K562 (cell line): Measurements from ENCODE around the gene HMGN2. TPM values are rescaled to one million over a fixed set of nuclear protein-coding genes. Genes with fewer than 3 reads are reported as not detected.
A peak's percentile ranks its signal among the peaks of the same experiment; 100 is the strongest.

Experiments
- MAFK ChIP-seq: IDR thresholded peaks from 2 replicates; pipeline ENCODE4 v1.6.1; 2011; ENCODE audit warnings: low read length, improper control_type of control experiment
- MIER1 ChIP-seq: fragments of 450-650 bp; IDR thresholded peaks from 2 replicates; pipeline ENCODE4 v1.6.1; 2016; ENCODE audit warnings: antibody characterized with exemption, mild to moderate bottlenecking, low read depth
- NFXL1 ChIP-seq: fragments of 450-650 bp; formaldehyde crosslinking; IDR thresholded peaks from 2 replicates; pipeline ENCODE4 v1.4.0; 2021; ENCODE audit warnings: mild to moderate bottlenecking
- PHF8 ChIP-seq: fragments of 200-600 bp; sonication (generic); IDR thresholded peaks from 2 replicates; pipeline ENCODE4 v1.6.1; 2012; ENCODE audit warnings: mixed run types, mild to moderate bottlenecking, inconsistent platforms, low read length, moderate library complexity, borderline replicate concordance
- RERE ChIP-seq: sonication (generic); formaldehyde crosslinking; IDR thresholded peaks from 2 replicates; pipeline ENCODE4 v1.8.0; 2023; ENCODE audit warnings: missing genetic modification reagents, mild to moderate bottlenecking, borderline replicate concordance
- SMARCA5 ChIP-seq: fragments of 450-650 bp; IDR thresholded peaks from 2 replicates; pipeline ENCODE4 v1.6.1; 2016
- YY1 ChIP-seq, 3 experiments: IDR thresholded peaks; 2 replicates each; pipeline ENCODE4 v1.6.1; 2011; ENCODE audit warnings: low read length in 2 of 3, mild to moderate bottlenecking in 2 of 3, moderate library complexity in 2 of 3, borderline replicate concordance in 1 of 3, control low read depth in 1 of 3, low read depth in 1 of 3; ENCODE audit not compliant: insufficient read depth in 3 of 3, insufficient replicate concordance in 2 of 3, control insufficient read depth in 1 of 3, insufficient read length in 1 of 3; ENCODE audit errors: extremely low read depth in 1 of 3
- ZKSCAN8 ChIP-seq: fragments of 200-800 bp; sonication (Bioruptor generic); IDR thresholded peaks from 2 replicates; pipeline ENCODE4 v1.6.1; 2016; ENCODE audit warnings: missing genetic modification characterization, missing compliant biosample characterization
- polyA plus RNA-seq, 8 experiments: library from polyadenylated mRNA; depleted of rRNA in 4 of 8; stranded (reverse) in 5 of 8; unstranded in 3 of 8; fragments of >200 nt; fragmentation: Nextera tagmentation in 2 of 8; fragmentation: Illumina TruSeq in 1 of 8; extraction: Ambion mirVana in 2 of 8; extraction: Trizol in 1 of 8; gene quantifications; 2 replicates each; pipeline versions ENCODE4 v1.2.1 to v1.2.3, GENCODE V29; 2011 to 2014; ENCODE audit warnings: inconsistent platforms in 1 of 8, missing spikeins in 1 of 8
- total RNA-seq, 7 experiments: library from RNA; depleted of rRNA in 6 of 7; stranded (reverse); fragments of >200 nt in 6 of 7; fragmentation: Illumina TruSeq in 2 of 7; extraction: Trizol in 2 of 7; gene quantifications; 2 replicates each; pipeline versions ENCODE4 v1.2.1 to v1.2.3, GENCODE V29; 2011 to 2021; ENCODE audit warnings: low replicate concordance in 1 of 7
- TF ChIP-seq, protein P1 (sequence below): sonication (generic); formaldehyde crosslinking; IDR thresholded peaks from 2 replicates; pipeline ENCODE4 v1.8.0; 2022; ENCODE audit warnings: mild to moderate bottlenecking, missing genetic modification reagents
- TF ChIP-seq, protein P2 (sequence below): IDR thresholded peaks from 2 replicates; pipeline ENCODE4 v1.6.1; 2016; ENCODE audit warnings: missing genetic modification characterization, missing compliant biosample characterization

Gene HMGN2
- total and polyA plus RNA-seq, 9 of the 15 experiments (the other 6 are each of a cell fraction or from before 2014, with no cell fraction given) = 370 to 1,354 (median 965) TPM

GRCh38 chr1:26500488-26501175 is 28.4 kb downstream of the HMGN2 start (continued):
- TF ChIP-seq RERE (CRISPR knock-in tag) (0 out of 2 replicates have a peak, but pooled peaks have one; percentile 83), PHF8 (peak; percentile 76; the same call in 1 of the 2 replicates), SMARCA5 (peak; percentile 68; the same call in 1 of the 2 replicates), MIER1 (peak; percentile 46; the same call in 1 of the 2 replicates), NFXL1 (CRISPR knock-in tag) (no peak), MAFK (no peak), YY1 (IDR thresholded peaks at IDR 0.05; ENCODE audit: borderline replicate concordance in 1 of 3, control insufficient read depth in 1 of 3, extremely low read depth in 1 of 3, insufficient read depth in 3 of 3, insufficient read length in 1 of 3, insufficient replicate concordance in 2 of 3, low read depth in 1 of 3, low read length in 2 of 3) (peak in 2 of 3 experiments; percentile 3 to 16), ZKSCAN8 (CRISPR knock-in tag) (no peak)
- TF ChIP-seq, protein P1, sequence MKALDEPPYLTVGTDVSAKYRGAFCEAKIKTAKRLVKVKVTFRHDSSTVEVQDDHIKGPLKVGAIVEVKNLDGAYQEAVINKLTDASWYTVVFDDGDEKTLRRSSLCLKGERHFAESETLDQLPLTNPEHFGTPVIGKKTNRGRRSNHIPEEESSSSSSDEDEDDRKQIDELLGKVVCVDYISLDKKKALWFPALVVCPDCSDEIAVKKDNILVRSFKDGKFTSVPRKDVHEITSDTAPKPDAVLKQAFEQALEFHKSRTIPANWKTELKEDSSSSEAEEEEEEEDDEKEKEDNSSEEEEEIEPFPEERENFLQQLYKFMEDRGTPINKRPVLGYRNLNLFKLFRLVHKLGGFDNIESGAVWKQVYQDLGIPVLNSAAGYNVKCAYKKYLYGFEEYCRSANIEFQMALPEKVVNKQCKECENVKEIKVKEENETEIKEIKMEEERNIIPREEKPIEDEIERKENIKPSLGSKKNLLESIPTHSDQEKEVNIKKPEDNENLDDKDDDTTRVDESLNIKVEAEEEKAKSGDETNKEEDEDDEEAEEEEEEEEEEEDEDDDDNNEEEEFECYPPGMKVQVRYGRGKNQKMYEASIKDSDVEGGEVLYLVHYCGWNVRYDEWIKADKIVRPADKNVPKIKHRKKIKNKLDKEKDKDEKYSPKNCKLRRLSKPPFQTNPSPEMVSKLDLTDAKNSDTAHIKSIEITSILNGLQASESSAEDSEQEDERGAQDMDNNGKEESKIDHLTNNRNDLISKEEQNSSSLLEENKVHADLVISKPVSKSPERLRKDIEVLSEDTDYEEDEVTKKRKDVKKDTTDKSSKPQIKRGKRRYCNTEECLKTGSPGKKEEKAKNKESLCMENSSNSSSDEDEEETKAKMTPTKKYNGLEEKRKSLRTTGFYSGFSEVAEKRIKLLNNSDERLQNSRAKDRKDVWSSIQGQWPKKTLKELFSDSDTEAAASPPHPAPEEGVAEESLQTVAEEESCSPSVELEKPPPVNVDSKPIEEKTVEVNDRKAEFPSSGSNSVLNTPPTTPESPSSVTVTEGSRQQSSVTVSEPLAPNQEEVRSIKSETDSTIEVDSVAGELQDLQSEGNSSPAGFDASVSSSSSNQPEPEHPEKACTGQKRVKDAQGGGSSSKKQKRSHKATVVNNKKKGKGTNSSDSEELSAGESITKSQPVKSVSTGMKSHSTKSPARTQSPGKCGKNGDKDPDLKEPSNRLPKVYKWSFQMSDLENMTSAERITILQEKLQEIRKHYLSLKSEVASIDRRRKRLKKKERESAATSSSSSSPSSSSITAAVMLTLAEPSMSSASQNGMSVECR = peak; percentile 83; the same call in 1 of the 2 replicates
- TF ChIP-seq, protein P2, sequence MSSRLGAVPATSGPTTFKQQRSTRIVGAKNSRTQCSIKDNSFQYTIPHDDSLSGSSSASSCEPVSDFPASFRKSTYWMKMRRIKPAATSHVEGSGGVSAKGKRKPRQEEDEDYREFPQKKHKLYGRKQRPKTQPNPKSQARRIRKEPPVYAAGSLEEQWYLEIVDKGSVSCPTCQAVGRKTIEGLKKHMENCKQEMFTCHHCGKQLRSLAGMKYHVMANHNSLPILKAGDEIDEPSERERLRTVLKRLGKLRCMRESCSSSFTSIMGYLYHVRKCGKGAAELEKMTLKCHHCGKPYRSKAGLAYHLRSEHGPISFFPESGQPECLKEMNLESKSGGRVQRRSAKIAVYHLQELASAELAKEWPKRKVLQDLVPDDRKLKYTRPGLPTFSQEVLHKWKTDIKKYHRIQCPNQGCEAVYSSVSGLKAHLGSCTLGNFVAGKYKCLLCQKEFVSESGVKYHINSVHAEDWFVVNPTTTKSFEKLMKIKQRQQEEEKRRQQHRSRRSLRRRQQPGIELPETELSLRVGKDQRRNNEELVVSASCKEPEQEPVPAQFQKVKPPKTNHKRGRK (tag) = no peak
